ENCODE results near the gene ZSWIM5. TPM values are rescaled to one million over a fixed set of nuclear protein-coding genes. Genes with fewer than 3 reads are reported as not detected.

The ZSWIM5 gene
- total and polyA plus RNA-seq, 2 donors (not counting 1 experiment from before 2014, with no cell fraction given): 0.36 to 1.7 TPM

DNA sequence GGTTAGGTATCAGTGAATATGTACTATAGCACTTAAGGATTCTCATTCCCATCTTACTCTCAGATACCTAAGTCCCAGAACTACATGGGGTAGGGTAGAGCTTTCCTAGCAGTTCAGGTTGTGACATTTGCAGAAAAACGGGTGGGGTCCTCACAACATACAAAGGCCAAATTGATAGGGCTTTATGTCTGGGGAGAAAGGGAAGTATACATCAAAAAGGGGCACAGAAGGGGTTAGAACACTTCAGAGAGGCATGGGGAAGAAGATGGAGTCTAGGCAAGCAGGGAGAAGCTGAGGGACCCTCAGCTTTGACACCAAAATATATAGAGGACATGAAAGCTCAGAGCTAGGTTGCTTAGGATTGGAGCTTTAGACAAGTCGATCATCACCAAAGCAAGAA, 190.7 kb downstream of the ZSWIM5 start:
- Histone ChIP-seq H3K4me3 (ENCODE audit: control extremely low read depth in 1 of 5, extremely low read depth in 1 of 5, insufficient read depth in 1 of 5, low read depth in 2 of 5, low read length in 4 of 5) (no peak overlapping the region), H2AFZ (ENCODE audit: insufficient read depth, low read depth, low read length, poor library complexity, severe bottlenecking) (no peak overlapping the region), H3K27ac (ENCODE audit: low read length in 2 of 2) (no peak overlapping the region), H3K79me2 (ENCODE audit: control insufficient read depth, insufficient read depth, low read length) (peaks cover 24% of the 10 kb centered on the region), H3K4me1 (ENCODE audit: control insufficient read depth in 2 of 2, insufficient read depth in 2 of 2, low read length in 2 of 2) (peaks cover 19 to 28% of the 10 kb centered on the region in 2 donors), H3K27me3 (replicated peaks in 1 of 4; ENCODE audit: control extremely low read depth in 1 of 4, control insufficient read depth in 3 of 4, insufficient read depth in 4 of 4, low read length in 3 of 4) (no peaks in the 10 kb centered on the region), H3K36me3 (replicated peaks in 1 of 2; ENCODE audit: control extremely low read depth in 1 of 2, control insufficient read depth in 1 of 2, extremely low read depth in 1 of 2, insufficient read depth in 2 of 2, low read length in 1 of 2) (peaks cover 0 to 15% of the 10 kb centered on the region in 2 experiments), H3K9ac (ENCODE audit: low read length) (no peak overlapping the region), H3K9me3 (ENCODE audit: control extremely low read depth in 1 of 3, control insufficient read depth in 2 of 3, insufficient read depth in 1 of 3, low read length in 2 of 3) (no peaks in the 10 kb centered on the region), H3K4me2 (replicated peaks; ENCODE audit: low read depth, low read length, poor library complexity, severe bottlenecking) (no peak overlapping the region), H4K20me1 (ENCODE audit: control insufficient read depth, insufficient read depth, low read length, poor library complexity, severe bottlenecking) (peaks cover 4% of the 10 kb centered on the region)
- H3K27ac Mint-ChIP-seq: no peak overlapping the region
- DNase-seq (no peak), ATAC-seq (ENCODE audit: low read depth) (no peak)
- CTCF ChIA-PET: interaction anchor here (0.9 to 11.9 kb wide), 4 partner anchors 180 to 478 kb away, joined by 3 to 388 read pairs (median 80); partner anchors contain the start of gene TESK2
- TF ChIP-seq, protein P1, sequence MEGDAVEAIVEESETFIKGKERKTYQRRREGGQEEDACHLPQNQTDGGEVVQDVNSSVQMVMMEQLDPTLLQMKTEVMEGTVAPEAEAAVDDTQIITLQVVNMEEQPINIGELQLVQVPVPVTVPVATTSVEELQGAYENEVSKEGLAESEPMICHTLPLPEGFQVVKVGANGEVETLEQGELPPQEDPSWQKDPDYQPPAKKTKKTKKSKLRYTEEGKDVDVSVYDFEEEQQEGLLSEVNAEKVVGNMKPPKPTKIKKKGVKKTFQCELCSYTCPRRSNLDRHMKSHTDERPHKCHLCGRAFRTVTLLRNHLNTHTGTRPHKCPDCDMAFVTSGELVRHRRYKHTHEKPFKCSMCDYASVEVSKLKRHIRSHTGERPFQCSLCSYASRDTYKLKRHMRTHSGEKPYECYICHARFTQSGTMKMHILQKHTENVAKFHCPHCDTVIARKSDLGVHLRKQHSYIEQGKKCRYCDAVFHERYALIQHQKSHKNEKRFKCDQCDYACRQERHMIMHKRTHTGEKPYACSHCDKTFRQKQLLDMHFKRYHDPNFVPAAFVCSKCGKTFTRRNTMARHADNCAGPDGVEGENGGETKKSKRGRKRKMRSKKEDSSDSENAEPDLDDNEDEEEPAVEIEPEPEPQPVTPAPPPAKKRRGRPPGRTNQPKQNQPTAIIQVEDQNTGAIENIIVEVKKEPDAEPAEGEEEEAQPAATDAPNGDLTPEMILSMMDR (IDR thresholded peaks at IDR 0.05): no peak
- TF ChIP-seq EZH2 (IDR thresholded peaks at IDR 0.05; ENCODE audit: borderline replicate concordance, insufficient read depth, low read depth, low read length, poor library complexity, severe bottlenecking): no peak
- POLR2A ChIA-PET: interaction anchor here (0.7 to 2.8 kb wide), 2 partner anchors 284 to 325 kb away, joined by 3 to 8 read pairs; partner anchors contain the start of genes MUTYH and TOE1
- peaks cover 34% of the 10 kb centered on the region for H3K4me1 Mint-ChIP-seq
- no peaks in the 10 kb centered on the region for H3K9me3 Mint-ChIP-seq (ENCODE audit: insufficient read depth)
- intact Hi-C loops (cut with micrococcal nuclease): no loop called here
- WGBS (ENCODE audit: insufficient coverage): 90% methylated on average over 2 of the region's 2 CpGs
- no peak overlapping the region for H3K4me3 Mint-ChIP-seq
- no peaks in the 10 kb centered on the region for H3K27me3 Mint-ChIP-seq

DNA sequence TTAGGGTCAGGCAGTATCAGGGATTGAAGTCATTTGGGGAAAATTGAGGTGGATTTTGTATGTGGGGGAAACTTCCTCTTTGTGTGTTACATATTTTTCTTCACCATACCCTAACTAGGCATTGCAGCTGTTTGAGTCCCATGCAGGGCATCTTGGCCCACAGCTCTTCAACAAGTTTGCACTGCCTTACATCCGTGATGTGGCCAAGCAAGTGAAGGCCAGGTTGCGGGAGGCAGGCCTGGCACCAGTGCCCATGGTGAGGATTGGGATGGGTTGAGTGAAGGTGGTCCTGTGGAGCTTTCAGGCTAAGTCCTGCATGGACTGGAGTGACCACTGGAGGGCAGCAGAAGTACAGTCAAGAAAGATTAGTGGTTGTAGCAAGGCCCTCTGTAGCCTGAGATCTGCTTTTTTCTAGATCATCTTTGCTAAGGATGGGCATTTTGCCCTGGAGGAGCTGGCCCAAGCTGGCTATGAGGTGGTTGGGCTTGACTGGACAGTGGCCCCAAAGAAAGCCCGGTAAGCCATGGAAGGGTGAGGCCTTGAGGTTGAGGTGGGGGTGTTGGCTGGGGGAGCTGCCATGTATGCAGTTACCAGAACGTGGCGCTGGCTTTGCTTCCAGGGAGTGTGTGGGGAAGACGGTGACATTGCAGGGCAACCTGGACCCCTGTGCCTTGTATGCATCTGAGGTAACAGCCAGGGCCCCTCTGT, 191.9 kb downstream of the ZSWIM5 start:
- ChIA-PET POLR2A (interaction anchor here (0.6 to 4.9 kb wide), 7 partner anchors 285 to 569 kb away, joined by 3 to 59 read pairs (median 4); partner anchors contain the start of genes MUTYH, NASP and TOE1), CTCF (interaction anchor here (0.6 to 11.9 kb wide), 40 partner anchors 10 to 627 kb away, joined by 3 to 388 read pairs (median 4); partner anchors contain the start of genes CCDC163, EIF2B3, MMACHC and MUTYH)
- Mint-ChIP-seq H3K4me3 (peak overlapping the region; percentile 80), H3K9me3 (ENCODE audit: insufficient read depth) (no peaks in the 10 kb centered on the region), H3K4me1 (peaks cover 43% of the 10 kb centered on the region), H3K27me3 (no peaks in the 10 kb centered on the region), H3K27ac (peak overlapping the region; percentile 77)
- Histone ChIP-seq H3K36me3 (replicated peaks in 1 of 2; ENCODE audit: control extremely low read depth in 1 of 2, control insufficient read depth in 1 of 2, extremely low read depth in 1 of 2, insufficient read depth in 2 of 2, low read length in 1 of 2) (peaks cover 0 to 20% of the 10 kb centered on the region in 2 experiments), H3K27ac (ENCODE audit: low read length in 2 of 2) (peak overlapping the region in 1 of 2 donors; percentile 53), H3K9me3 (ENCODE audit: control extremely low read depth in 1 of 3, control insufficient read depth in 2 of 3, insufficient read depth in 1 of 3, low read length in 2 of 3) (no peaks in the 10 kb centered on the region), H4K20me1 (ENCODE audit: control insufficient read depth, insufficient read depth, low read length, poor library complexity, severe bottlenecking) (peaks cover 12% of the 10 kb centered on the region), H3K27me3 (replicated peaks in 1 of 4; ENCODE audit: control extremely low read depth in 1 of 4, control insufficient read depth in 3 of 4, insufficient read depth in 4 of 4, low read length in 3 of 4) (no peaks in the 10 kb centered on the region), H3K9ac (ENCODE audit: low read length) (no peak overlapping the region), H3K4me3 (ENCODE audit: control extremely low read depth in 1 of 5, extremely low read depth in 1 of 5, insufficient read depth in 1 of 5, low read depth in 2 of 5, low read length in 4 of 5) (no peak overlapping the region), H3K79me2 (ENCODE audit: control insufficient read depth, insufficient read depth, low read length) (peaks cover 35% of the 10 kb centered on the region), H2AFZ (ENCODE audit: insufficient read depth, low read depth, low read length, poor library complexity, severe bottlenecking) (no peak overlapping the region), H3K4me2 (replicated peaks; ENCODE audit: low read depth, low read length, poor library complexity, severe bottlenecking) (no peak overlapping the region), H3K4me1 (ENCODE audit: control insufficient read depth in 2 of 2, insufficient read depth in 2 of 2, low read length in 2 of 2) (peaks cover 30 to 39% of the 10 kb centered on the region in 2 donors)
- 47% methylated on average over 6 of the region's 6 CpGs for WGBS (ENCODE audit: insufficient coverage)
- ATAC-seq (ENCODE audit: low read depth): peak; percentile 37
- DNase-seq: peak; percentile 87
- no peak for TF ChIP-seq EZH2 (IDR thresholded peaks at IDR 0.05; ENCODE audit: borderline replicate concordance, insufficient read depth, low read depth, low read length, poor library complexity, severe bottlenecking)
- TF ChIP-seq, protein P1 (IDR thresholded peaks at IDR 0.05): peak; percentile 86
- intact Hi-C loops (cut with micrococcal nuclease): loop anchor here (1.0 to 5.0 kb wide), 6 partner anchors 38 to 382 kb away; partner anchors contain the start of genes RPS8 and ZSWIM5
